Neural crest cell (in vitro differentiated cells): ENCODE measurements around the gene TBCC. TPM values are rescaled to one million over a fixed set of nuclear protein-coding genes. Genes with fewer than 3 reads are reported as not detected.

Experiments used
- DNase-seq: peaks from one replicate; pipeline ENCODE4 v3.0.0; 2021; ENCODE audit warnings: low read depth, mixed read lengths, low spot score
- H3K27ac Mint-ChIP-seq: one replicate; pipeline ENCODE4 v1.8.0; 2021; ENCODE audit warnings: mild to moderate bottlenecking, mixed read lengths; ENCODE audit not compliant: unreplicated experiment
- H3K27me3 Mint-ChIP-seq: 2 replicates; pipeline ENCODE4 v1.8.0; 2021; ENCODE audit warnings: low read depth, mild to moderate bottlenecking, mixed read lengths
- H3K36me3 Mint-ChIP-seq: 2 replicates; pipeline ENCODE4 v1.8.0; 2021; ENCODE audit warnings: low read depth, mild to moderate bottlenecking, mixed read lengths
- H3K4me1 Mint-ChIP-seq: 2 replicates; pipeline ENCODE4 v1.8.0; 2021; ENCODE audit warnings: mixed read lengths
- H3K4me3 Mint-ChIP-seq: one replicate; pipeline ENCODE4 v1.8.0; 2021; ENCODE audit warnings: mild to moderate bottlenecking, mixed read lengths
- H3K9me3 Mint-ChIP-seq: 2 replicates; pipeline ENCODE4 v1.8.0; 2021; ENCODE audit warnings: mixed read lengths
- long read RNA-seq: library from polyadenylated mRNA; unstranded; transcript quantifications from one replicate; pipeline ENCODE4 v2.0.0, GENCODE V29; 2020
- total RNA-seq: library from RNA; stranded (reverse); gene quantifications from 2 replicates; pipeline ENCODE4 v1.2.1, GENCODE V29; 2021
- TF ChIP-seq, protein P1 (sequence below): fragments of 200-600 bp; sonication (generic); conservative IDR thresholded peaks from 2 replicates; pipeline ENCODE4 v1.5.0; 2021; ENCODE audit warnings: antibody characterized with exemption, mild to moderate bottlenecking

TBCC gene, protein sequence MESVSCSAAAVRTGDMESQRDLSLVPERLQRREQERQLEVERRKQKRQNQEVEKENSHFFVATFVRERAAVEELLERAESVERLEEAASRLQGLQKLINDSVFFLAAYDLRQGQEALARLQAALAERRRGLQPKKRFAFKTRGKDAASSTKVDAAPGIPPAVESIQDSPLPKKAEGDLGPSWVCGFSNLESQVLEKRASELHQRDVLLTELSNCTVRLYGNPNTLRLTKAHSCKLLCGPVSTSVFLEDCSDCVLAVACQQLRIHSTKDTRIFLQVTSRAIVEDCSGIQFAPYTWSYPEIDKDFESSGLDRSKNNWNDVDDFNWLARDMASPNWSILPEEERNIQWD
- total RNA-seq, result 21.7 and 23.2 TPM in 2 replicates
- long read RNA-seq, transcript TBCC-201 (1 exons, 1,616 nt), result major isoform, 113 of 114 reads
- long read RNA-seq, partial matches to known transcripts, result 0 of 114 reads
- long read RNA-seq, other reads (novel, unspliced or antisense), result 1 of 114 reads

DNA sequence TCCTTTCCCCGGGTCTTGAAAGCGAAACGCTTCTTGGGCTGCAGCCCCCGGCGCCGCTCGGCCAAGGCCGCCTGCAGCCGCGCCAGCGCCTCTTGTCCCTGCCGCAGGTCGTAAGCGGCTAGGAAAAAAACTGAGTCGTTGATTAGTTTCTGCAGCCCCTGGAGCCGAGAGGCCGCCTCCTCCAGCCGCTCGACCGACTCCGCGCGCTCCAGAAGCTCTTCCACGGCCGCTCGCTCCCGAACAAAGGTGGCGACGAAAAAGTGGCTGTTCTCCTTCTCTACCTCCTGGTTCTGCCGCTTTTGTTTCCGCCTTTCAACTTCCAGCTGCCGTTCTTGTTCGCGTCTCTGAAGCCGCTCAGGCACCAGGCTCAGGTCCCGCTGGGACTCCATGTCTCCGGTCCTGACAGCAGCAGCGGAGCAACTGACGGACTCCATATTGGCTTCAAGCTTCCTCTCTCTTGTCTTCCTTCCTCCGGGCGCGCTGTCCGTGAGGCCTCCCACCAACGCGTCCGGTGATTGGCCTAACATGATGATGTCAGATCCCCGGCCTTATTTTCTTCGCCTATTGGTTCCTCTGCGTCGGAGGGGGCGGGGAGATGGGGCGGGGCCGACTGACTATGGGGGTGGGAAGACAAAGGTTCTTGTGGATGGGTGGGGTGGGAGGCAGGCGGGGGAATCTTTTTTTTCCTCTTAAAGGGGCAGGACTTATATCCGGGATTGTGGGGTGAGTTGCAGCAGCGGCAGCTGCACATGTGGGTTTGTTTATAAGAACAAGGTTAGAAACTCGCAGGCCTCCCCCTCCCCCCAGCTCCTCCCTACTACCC lies at the start of gene TBCC:
Gene TBCC (minus strand): TSS at position 464 of the 823 bp plus-strand sequence. CDS start 30 bp downstream, at position 434.
- peaks cover under 1% of the 10 kb centered on the region for H3K27me3 Mint-ChIP-seq
- H3K4me3 Mint-ChIP-seq, result peak within 1 kb of the TSS; percentile 98
- peaks cover 2% of the 10 kb centered on the region for H3K36me3 Mint-ChIP-seq
- H3K27ac Mint-ChIP-seq, result peak within 1 kb of the TSS; percentile 100
- DNase-seq, result peak; percentile 79
- H3K4me1 Mint-ChIP-seq, result peaks cover 34% of the 10 kb centered on the region
- TF ChIP-seq, protein P1, sequence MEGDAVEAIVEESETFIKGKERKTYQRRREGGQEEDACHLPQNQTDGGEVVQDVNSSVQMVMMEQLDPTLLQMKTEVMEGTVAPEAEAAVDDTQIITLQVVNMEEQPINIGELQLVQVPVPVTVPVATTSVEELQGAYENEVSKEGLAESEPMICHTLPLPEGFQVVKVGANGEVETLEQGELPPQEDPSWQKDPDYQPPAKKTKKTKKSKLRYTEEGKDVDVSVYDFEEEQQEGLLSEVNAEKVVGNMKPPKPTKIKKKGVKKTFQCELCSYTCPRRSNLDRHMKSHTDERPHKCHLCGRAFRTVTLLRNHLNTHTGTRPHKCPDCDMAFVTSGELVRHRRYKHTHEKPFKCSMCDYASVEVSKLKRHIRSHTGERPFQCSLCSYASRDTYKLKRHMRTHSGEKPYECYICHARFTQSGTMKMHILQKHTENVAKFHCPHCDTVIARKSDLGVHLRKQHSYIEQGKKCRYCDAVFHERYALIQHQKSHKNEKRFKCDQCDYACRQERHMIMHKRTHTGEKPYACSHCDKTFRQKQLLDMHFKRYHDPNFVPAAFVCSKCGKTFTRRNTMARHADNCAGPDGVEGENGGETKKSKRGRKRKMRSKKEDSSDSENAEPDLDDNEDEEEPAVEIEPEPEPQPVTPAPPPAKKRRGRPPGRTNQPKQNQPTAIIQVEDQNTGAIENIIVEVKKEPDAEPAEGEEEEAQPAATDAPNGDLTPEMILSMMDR, result no peak
- H3K9me3 Mint-ChIP-seq, result no peaks in the 10 kb centered on the region

DNA sequence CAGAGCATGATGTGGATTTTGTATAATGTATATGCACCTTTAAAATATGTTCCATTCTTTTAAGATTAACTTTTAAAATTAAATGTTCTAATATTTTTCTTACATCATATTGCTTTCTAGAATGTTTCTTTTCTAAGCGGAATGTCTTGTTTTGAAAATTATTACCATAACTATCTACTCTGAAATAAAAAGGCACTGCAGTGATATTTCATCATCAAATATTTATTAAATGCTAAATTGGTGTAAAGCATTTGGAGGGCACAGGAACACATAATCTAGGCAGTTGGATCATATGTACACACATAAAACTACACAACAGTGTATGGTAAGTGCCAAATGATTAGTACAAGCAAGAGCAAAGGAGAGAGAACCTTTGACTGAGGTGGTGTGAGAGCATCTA lies 49.7 kb upstream of the TBCC start:
- H3K36me3 Mint-ChIP-seq, result no peaks in the 10 kb centered on the region

DNA sequence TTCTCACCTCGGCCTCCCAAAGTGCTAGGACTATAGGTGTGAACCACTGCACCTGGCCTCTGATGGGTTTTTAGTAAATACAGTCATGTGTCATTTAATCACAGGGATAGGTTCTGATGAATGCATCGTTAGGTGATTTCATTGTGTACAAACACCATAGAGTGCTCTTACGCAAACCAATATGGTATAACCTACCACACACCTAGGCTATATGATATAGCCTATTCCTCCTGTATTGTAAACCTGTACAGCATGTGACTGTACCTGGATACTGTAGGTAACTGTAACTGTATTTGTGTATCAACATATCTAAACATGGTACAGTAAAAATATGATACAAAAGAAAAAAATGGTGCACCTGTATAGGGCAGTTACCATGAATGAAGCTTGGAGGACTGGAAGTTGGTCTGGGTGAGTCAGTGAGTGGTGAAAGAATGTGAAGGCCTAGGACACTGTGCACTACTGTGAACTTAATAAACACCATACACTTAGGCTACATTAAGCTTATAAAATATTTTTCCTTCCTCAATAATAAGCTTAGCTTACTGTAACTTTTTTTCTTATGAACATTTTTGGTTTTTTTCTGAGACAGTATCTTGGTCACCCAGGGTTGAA lies 45.9 kb upstream of the TBCC start:
- Mint-ChIP-seq H3K9me3 (no peaks in the 10 kb centered on the region), H3K27ac (no peak overlapping the region), H3K4me1 (peaks cover 24% of the 10 kb centered on the region), H3K36me3 (no peaks in the 10 kb centered on the region), H3K4me3 (no peak overlapping the region), H3K27me3 (no peaks in the 10 kb centered on the region)
- no peak for DNase-seq
- TF ChIP-seq, protein P1, result no peak

More for the DNA sequence above, 49.7 kb upstream of the TBCC start:
- TF ChIP-seq, protein P1, result no peak
- Mint-ChIP-seq H3K27me3 (no peaks in the 10 kb centered on the region), H3K4me1 (peaks cover 9% of the 10 kb centered on the region), H3K27ac (no peak overlapping the region), H3K4me3 (no peak overlapping the region), H3K9me3 (no peaks in the 10 kb centered on the region)
- no peak for DNase-seq

DNA sequence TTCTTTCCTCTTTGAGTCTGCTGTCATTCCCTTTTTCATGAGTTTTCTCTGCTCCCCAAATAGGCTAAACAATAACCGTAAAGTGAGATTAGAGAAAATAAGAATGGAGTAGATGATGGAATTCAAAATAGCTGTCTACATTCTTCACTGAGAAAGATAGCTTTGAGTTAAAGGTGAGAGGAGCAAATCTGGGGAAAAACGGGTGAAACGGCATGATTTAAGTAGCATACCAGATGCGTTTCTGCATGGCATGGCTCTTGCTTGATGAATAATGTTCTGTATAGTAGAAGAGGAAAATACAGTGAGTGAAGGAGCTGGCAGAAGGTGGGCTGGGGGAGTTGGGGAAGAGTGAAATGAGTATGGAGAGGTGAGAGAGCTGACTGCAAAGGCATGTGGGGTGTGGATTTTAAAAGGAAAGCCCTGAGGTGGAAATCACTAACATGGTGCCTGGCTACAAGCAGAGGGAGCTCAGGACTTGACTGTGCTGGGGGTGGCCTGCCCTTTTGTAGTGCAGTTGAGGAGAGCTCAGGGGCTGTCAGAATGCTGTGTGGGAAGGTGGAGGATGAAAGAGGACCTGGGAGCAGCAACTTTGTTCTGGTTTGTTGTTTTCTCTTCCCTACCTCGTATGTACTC lies 44.8 kb upstream of the TBCC start:
- Mint-ChIP-seq H3K9me3 (no peaks in the 10 kb centered on the region), H3K27ac (peak overlapping the region; percentile 2), H3K36me3 (no peaks in the 10 kb centered on the region), H3K4me3 (peak overlapping the region; percentile 5), H3K27me3 (no peaks in the 10 kb centered on the region), H3K4me1 (peaks cover 24% of the 10 kb centered on the region)
- no peak for DNase-seq
- TF ChIP-seq, protein P1, result no peak

DNA sequence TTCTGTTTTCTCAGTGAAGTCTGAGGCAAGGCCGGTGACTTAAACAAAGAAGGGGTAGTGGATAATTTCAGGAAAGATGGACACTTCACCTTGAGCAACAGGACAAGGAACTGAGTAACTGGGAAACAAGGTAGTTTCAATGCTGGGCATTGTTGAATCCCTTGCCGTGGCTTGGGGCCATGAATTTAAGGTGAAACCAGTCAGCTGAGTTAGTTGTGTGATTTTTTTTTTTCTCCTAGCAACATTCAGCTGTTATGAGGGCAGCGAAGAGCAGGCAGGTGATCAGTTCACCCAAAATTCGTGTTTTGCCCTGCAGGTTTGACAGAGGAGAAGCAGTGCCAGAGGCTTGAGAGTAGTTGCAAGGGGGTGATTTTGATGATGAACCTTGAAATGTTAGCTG lies 42.8 kb upstream of the TBCC start:
- H3K4me3 Mint-ChIP-seq, result peak overlapping the region; percentile 8

More for the DNA sequence above, 42.8 kb upstream of the TBCC start:
- no peaks in the 10 kb centered on the region for H3K9me3 Mint-ChIP-seq
- peaks cover 6% of the 10 kb centered on the region for H3K36me3 Mint-ChIP-seq
- TF ChIP-seq, protein P1, result no peak
- H3K4me1 Mint-ChIP-seq, result peaks cover 24% of the 10 kb centered on the region
- DNase-seq, result no peak
- no peaks in the 10 kb centered on the region for H3K27me3 Mint-ChIP-seq
- H3K27ac Mint-ChIP-seq, result no peak overlapping the region
